B cell (primary cell): ENCODE results near the gene PAPPA.

Source experiments
- CTCF ChIP-seq: fragments of 200-600 bp; IDR thresholded peaks from one replicate; pipeline ENCODE4 v1.8.0; 2022; ENCODE audit warnings: antibody characterized with exemption, mild to moderate bottlenecking
- EZH2 ChIP-seq: IDR thresholded peaks from 2 replicates; pipeline ENCODE4 v1.6.1; 2012; ENCODE audit warnings: borderline replicate concordance, low read depth, mild to moderate bottlenecking, moderate library complexity, low read length; ENCODE audit not compliant: insufficient read depth, poor library complexity, severe bottlenecking

GRCh38 chr9:116368680-116369079, 215.1 kb downstream of the PAPPA start:
- TF ChIP-seq CTCF, result no peak
- no peak for TF ChIP-seq EZH2
